GM21390 (cell line): ENCODE measurements around the gene PRKCA.
"Not testable (repeated sequence)": the region's sequence is repeated elsewhere in the genome, so short reads cannot be mapped to it uniquely, and the experiment has no call there.

Source experiments
- ATAC-seq: cut with Tn5 transposase; IDR thresholded peaks from one replicate; pipeline ENCODE4 v1.9.1; 2021; ENCODE audit not compliant: unreplicated experiment

Gene PRKCA

GRCh38 chr17:66720567-66720966, 418.2 kb downstream of the PRKCA start:
- no peak for ATAC-seq

GRCh38 chr17:66722341-66722740, 419.9 kb downstream of the PRKCA start:
- ATAC-seq: no peak

GRCh38 chr17:66724581-66725341, 422.3 kb downstream of the PRKCA start:
- no peak for ATAC-seq

- ATAC-seq: not testable (repeated sequence)
Observed at GRCh38 chr17:66725438-66725837, 423.0 kb downstream of the PRKCA start.

- ATAC-seq: no peak
Observed at GRCh38 chr17:66725956-66726355, 423.5 kb downstream of the PRKCA start.

- ATAC-seq: no peak
Observed at GRCh38 chr17:66726371-66726770, 424.0 kb downstream of the PRKCA start.

- ATAC-seq: no peak
Observed at GRCh38 chr17:66726846-66727245, 424.4 kb downstream of the PRKCA start.

GRCh38 chr17:66727634-66728570, 425.5 kb downstream of the PRKCA start:
- ATAC-seq: peak; percentile 81

- ATAC-seq: no peak
Observed at GRCh38 chr17:66730461-66730923, 428.1 kb downstream of the PRKCA start.

- ATAC-seq: no peak
Observed at GRCh38 chr17:66733759-66734158, 431.3 kb downstream of the PRKCA start.

GRCh38 chr17:66734186-66734943, 432.0 kb downstream of the PRKCA start:
- no peak for ATAC-seq

GRCh38 chr17:66737524-66737923, 435.1 kb downstream of the PRKCA start:
- ATAC-seq: no peak

- no peak for ATAC-seq
Observed at GRCh38 chr17:66738301-66738700, 435.9 kb downstream of the PRKCA start.

- ATAC-seq: no peak
Observed at GRCh38 chr17:66739553-66739952, 437.1 kb downstream of the PRKCA start.

- ATAC-seq: no peak
Observed at GRCh38 chr17:66740226-66740625, 437.8 kb downstream of the PRKCA start.

GRCh38 chr17:66743511-66743910, 441.1 kb downstream of the PRKCA start:
- no peak for ATAC-seq

GRCh38 chr17:66746736-66747135, 444.3 kb downstream of the PRKCA start:
- no peak for ATAC-seq

GRCh38 chr17:66747578-66748275, 445.3 kb downstream of the PRKCA start:
- ATAC-seq: no peak

- ATAC-seq: no peak
Observed at GRCh38 chr17:66748578-66748977, 446.2 kb downstream of the PRKCA start.

GRCh38 chr17:66749217-66749832, 446.9 kb downstream of the PRKCA start:
- ATAC-seq: no peak
